Thyroid gland (tissue), 4 donors: ENCODE results near the gene POU3F3.

Experiments used
- CTCF ChIP-seq, 6 experiments: fragments of 200-600 bp in 3 of 6; fragments of 450-650 bp in 3 of 6; sonication (generic) in 3 of 6; IDR thresholded peaks; one replicate each; pipeline ENCODE4 v1.5.1; 2016 to 2019; ENCODE audit warnings: antibody characterized with exemption in 6 of 6, mild to moderate bottlenecking in 2 of 6, inconsistent platforms in 1 of 6, moderate library complexity in 1 of 6
- POLR2A ChIP-seq, 2 donors: fragments of 450-650 bp; IDR thresholded peaks; one replicate each; pipeline ENCODE4 v1.6.1; 2017; ENCODE audit warnings: antibody characterized with exemption in 2 of 2, mild to moderate bottlenecking in 2 of 2, moderate library complexity in 1 of 2

GRCh38 chr2:104845946-104846785 is 7.7 kb upstream of the POU3F3 start:
- TF ChIP-seq CTCF (IDR thresholded peaks at IDR 0.05) (no peak), POLR2A (IDR thresholded peaks at IDR 0.05) (no peak)
